Lower leg skin (tissue), 4 donors: Measurements from ENCODE around the gene MYH4. TPM values are rescaled to one million over a fixed set of nuclear protein-coding genes. Genes with fewer than 3 reads are reported as not detected.

ENCODE experiments used
- DNase-seq, 2 donors: peaks; one replicate each; pipeline ENCODE4 v3.0.0-alpha.2; 2019; ENCODE audit warnings: low spot score in 2 of 2
- H3K4me3 ChIP-seq: fragments of 200-600 bp; sonication (generic); 2 replicates; pipeline ENCODE4 v1.5.1; 2017; ENCODE audit warnings: mild to moderate bottlenecking, low read depth; ENCODE audit not compliant: poor library complexity, severe bottlenecking
- POLR2A ChIP-seq, 2 donors: fragments of 450-650 bp; IDR thresholded peaks; one replicate each; pipeline ENCODE4 v1.6.1; 2016 to 2017; ENCODE audit warnings: antibody characterized with exemption in 2 of 2, mild to moderate bottlenecking in 1 of 2, moderate library complexity in 1 of 2
- WGBS, 2 donors: methylation state at CpG; one replicate each; pipeline ENCODE4 v1.1.5; 2018; 5-methylcytosine and 5-hydroxymethylcytosine counted together
- intact Hi-C: fragments of 100-400 bp; cut with DNase I; formaldehyde crosslinking; loops from one replicate; pipeline ENCODE4 v1.15.0; 2023; ENCODE audit warnings: low total_unique reads
- total RNA-seq, 4 donors: library from RNA; depleted of rRNA; stranded (reverse); fragments of >200 nt; gene quantifications; one replicate each; pipeline ENCODE4 v1.1.0, GENCODE V29; 2016
- TF ChIP-seq, protein P1 (sequence below), 3 donors: fragments of 450-650 bp; IDR thresholded peaks; one replicate each; pipeline ENCODE4 v1.5.1; 2016; ENCODE audit warnings: antibody characterized with exemption in 3 of 3, mild to moderate bottlenecking in 3 of 3, moderate library complexity in 2 of 3

MYH4 gene
- total RNA-seq, 4 donors from 2014 or later, result not detected

DNA sequence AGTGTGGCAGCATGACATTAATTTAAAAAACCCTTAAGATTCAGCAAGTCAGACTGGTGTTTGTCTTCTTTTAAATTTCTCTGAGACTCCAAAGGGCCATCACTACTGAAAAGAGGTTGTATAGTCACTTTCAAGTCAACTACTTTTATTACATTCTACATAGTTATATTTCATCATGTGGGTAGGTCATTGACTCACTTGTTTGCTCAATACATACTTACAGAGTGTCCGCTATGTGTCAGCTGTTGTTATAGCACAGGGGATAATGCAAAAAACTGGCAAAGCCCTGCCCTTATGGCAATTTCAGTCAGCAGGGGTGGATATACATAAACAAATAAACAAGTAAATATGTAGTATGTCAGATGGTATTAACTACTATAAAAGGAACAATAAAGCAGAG, 2.5 kb upstream of the MYH4 start:
- TF ChIP-seq POLR2A (IDR thresholded peaks at IDR 0.05), result no peak
- TF ChIP-seq, protein P1, sequence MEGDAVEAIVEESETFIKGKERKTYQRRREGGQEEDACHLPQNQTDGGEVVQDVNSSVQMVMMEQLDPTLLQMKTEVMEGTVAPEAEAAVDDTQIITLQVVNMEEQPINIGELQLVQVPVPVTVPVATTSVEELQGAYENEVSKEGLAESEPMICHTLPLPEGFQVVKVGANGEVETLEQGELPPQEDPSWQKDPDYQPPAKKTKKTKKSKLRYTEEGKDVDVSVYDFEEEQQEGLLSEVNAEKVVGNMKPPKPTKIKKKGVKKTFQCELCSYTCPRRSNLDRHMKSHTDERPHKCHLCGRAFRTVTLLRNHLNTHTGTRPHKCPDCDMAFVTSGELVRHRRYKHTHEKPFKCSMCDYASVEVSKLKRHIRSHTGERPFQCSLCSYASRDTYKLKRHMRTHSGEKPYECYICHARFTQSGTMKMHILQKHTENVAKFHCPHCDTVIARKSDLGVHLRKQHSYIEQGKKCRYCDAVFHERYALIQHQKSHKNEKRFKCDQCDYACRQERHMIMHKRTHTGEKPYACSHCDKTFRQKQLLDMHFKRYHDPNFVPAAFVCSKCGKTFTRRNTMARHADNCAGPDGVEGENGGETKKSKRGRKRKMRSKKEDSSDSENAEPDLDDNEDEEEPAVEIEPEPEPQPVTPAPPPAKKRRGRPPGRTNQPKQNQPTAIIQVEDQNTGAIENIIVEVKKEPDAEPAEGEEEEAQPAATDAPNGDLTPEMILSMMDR (IDR thresholded peaks at IDR 0.05), result no peak
- WGBS, 2 donors, result 96 to 100% methylated on average over 1 of the region's 1 CpG
- intact Hi-C loops, result no loop called here
- no peak for DNase-seq
- no peak overlapping the region for H3K4me3 ChIP-seq

DNA sequence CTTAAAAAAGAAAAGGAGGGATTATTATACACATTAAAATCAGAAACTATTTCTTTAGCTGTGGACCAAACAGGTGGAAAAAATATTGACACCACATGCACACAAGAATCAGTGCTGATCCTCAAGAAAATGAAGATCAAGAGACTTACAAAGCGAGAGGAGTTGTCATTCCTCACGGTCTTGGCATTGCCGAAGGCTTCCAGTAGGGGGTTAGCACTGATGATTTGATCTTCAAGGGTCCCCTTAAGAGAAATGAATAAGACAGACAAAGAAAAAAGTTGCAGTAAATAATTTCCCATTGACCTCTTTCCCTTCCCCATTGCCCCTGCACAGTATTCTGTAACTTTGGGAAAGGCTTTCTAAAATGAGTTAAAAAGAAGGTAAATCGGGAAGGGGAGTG, 6.0 kb downstream of the MYH4 start:
- 67 to 70% methylated on average over 4 of the region's 4 CpGs for WGBS, 2 donors
- no peak overlapping the region for H3K4me3 ChIP-seq
- DNase-seq, result no peak
- TF ChIP-seq, protein P1 (IDR thresholded peaks at IDR 0.05), result no peak
- TF ChIP-seq POLR2A (IDR thresholded peaks at IDR 0.05), result no peak
- intact Hi-C loops, result no loop called here

DNA sequence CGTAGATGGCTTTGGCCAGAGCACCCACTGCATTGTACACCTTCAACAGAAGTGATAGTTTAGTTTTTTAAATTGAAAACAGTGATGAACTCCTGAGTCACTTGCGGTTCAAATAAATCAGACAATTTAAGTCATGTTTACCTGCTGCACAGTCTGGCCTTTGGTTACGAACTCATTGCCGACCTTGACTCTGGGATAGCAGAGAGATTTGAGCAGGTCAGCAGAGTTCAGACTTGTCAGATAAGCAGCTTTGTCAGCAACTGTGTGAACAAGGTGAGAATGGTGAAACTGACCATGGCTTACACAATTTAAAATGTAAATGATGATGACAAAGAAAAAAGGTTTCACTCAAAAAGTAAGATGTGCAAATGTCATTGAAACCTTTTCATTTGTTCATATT, 9.3 kb downstream of the MYH4 start:
- no peak for TF ChIP-seq POLR2A (IDR thresholded peaks at IDR 0.05)
- TF ChIP-seq, protein P1 (IDR thresholded peaks at IDR 0.05), result no peak
- intact Hi-C loops, result no loop called here
- no peak for DNase-seq
- no peak overlapping the region for H3K4me3 ChIP-seq
- 86 to 88% methylated on average over 4 of the region's 4 CpGs for WGBS, 2 donors

DNA sequence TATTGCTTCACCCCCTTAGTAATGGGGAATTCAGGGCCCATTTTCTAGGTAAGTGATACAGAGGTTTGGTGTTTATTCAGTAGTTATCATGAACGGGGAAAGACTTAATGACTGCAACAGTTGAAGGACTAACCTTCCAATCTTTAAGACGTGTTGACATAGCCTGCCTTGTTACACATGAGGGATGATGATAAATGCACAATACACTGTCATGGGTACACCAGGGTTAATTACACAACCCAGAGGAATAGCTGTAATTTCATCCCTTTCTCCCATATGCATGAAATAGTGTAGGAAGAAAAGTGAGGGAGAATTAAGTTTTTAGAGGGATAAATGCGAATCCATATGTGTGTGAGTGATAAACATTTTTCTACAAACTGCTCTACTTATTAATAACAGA, 10.7 kb downstream of the MYH4 start:
- no peak for DNase-seq
- TF ChIP-seq, protein P1 (IDR thresholded peaks at IDR 0.05), result no peak
- TF ChIP-seq POLR2A (IDR thresholded peaks at IDR 0.05), result no peak
- no peak overlapping the region for H3K4me3 ChIP-seq
- intact Hi-C loops, result no loop called here
- 59 to 69% methylated on average over 3 of the region's 3 CpGs for WGBS, 2 donors

DNA sequence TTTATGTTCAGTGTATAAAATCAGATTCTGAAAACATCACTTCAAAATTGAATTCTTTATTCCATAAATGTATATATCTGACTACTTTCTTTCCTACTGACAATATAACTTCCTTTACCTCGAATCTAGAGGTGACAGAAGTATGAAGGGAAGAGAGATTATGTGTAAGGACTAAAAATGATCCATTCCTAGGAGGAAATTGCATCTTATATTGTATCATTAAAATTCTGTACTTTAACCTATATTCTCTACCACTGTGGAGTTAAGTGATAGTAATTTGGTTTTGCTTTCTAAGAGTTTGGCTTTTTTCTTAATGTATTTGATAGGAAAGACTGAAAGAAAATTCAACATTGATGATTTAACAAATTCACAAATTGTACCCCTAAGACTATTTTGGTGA, 11.4 kb downstream of the MYH4 start:
- no peak overlapping the region for H3K4me3 ChIP-seq
- TF ChIP-seq, protein P1 (IDR thresholded peaks at IDR 0.05), result no peak
- TF ChIP-seq POLR2A (IDR thresholded peaks at IDR 0.05), result no peak
- 26 to 31% methylated on average over 1 of the region's 1 CpG for WGBS, 2 donors
- intact Hi-C loops, result no loop called here
- DNase-seq, result no peak
